Activated CD8-positive, alpha-beta memory T cell treated with anti-CD3 and anti-CD28 coated beads, Interleukin-2, amount 50 U/mL, for 24 hours (primary cell): ENCODE data around the gene C9orf50.

Source experiments
- DNase-seq: peaks from one replicate; pipeline ENCODE4 v3.0.0-alpha.2; 2020; ENCODE audit errors: extremely low read depth

Gene C9orf50

GRCh38 chr9:129591916-129592315, 29.0 kb downstream of the C9orf50 start:
- no peak for DNase-seq

GRCh38 chr9:129590466-129590865, 30.4 kb downstream of the C9orf50 start:
- no peak for DNase-seq

- DNase-seq = no peak
Measured at GRCh38 chr9:129587487-129588262, 33.2 kb downstream of the C9orf50 start.

- no peak for DNase-seq
Measured at GRCh38 chr9:129586685-129587084, 34.2 kb downstream of the C9orf50 start.

GRCh38 chr9:129586245-129586644, 34.7 kb downstream of the C9orf50 start:
- DNase-seq = no peak

GRCh38 chr9:129585352-129585751, 35.5 kb downstream of the C9orf50 start:
- DNase-seq = no peak

- DNase-seq = peak; percentile 32
Measured at GRCh38 chr9:129584136-129584535, 36.8 kb downstream of the C9orf50 start.

GRCh38 chr9:129583308-129584038, 37.4 kb downstream of the C9orf50 start:
- DNase-seq = no peak

GRCh38 chr9:129582855-129583254, 38.0 kb downstream of the C9orf50 start:
- DNase-seq = no peak

GRCh38 chr9:129581505-129582189, 39.3 kb downstream of the C9orf50 start:
- no peak for DNase-seq

- DNase-seq = no peak
Measured at GRCh38 chr9:129580211-129580915, 40.5 kb downstream of the C9orf50 start.

- DNase-seq = no peak
Measured at GRCh38 chr9:129579294-129579693, 41.6 kb downstream of the C9orf50 start.

- DNase-seq = no peak
Measured at GRCh38 chr9:129576546-129577543, 44.1 kb downstream of the C9orf50 start.

GRCh38 chr9:129575818-129576217, 45.1 kb downstream of the C9orf50 start:
- no peak for DNase-seq

GRCh38 chr9:129574911-129575585, 45.9 kb downstream of the C9orf50 start:
- no peak for DNase-seq

- no peak for DNase-seq
Measured at GRCh38 chr9:129573977-129574376, 46.9 kb downstream of the C9orf50 start.

GRCh38 chr9:129572517-129572916, 48.4 kb downstream of the C9orf50 start:
- no peak for DNase-seq

- no peak for DNase-seq
Measured at GRCh38 chr9:129572052-129572425, 48.9 kb downstream of the C9orf50 start.

GRCh38 chr9:129571298-129572051, 49.4 kb downstream of the C9orf50 start:
- DNase-seq = no peak
